ENCODE measurements around the gene PLTP. TPM values are rescaled to one million over a fixed set of nuclear protein-coding genes. Genes with fewer than 3 reads are reported as not detected.

PLTP gene
- total and polyA plus RNA-seq, 2 donors (not counting 3 experiments of a cell fraction or from before 2014, with no cell fraction given): 62.1 to 118 TPM

DNA sequence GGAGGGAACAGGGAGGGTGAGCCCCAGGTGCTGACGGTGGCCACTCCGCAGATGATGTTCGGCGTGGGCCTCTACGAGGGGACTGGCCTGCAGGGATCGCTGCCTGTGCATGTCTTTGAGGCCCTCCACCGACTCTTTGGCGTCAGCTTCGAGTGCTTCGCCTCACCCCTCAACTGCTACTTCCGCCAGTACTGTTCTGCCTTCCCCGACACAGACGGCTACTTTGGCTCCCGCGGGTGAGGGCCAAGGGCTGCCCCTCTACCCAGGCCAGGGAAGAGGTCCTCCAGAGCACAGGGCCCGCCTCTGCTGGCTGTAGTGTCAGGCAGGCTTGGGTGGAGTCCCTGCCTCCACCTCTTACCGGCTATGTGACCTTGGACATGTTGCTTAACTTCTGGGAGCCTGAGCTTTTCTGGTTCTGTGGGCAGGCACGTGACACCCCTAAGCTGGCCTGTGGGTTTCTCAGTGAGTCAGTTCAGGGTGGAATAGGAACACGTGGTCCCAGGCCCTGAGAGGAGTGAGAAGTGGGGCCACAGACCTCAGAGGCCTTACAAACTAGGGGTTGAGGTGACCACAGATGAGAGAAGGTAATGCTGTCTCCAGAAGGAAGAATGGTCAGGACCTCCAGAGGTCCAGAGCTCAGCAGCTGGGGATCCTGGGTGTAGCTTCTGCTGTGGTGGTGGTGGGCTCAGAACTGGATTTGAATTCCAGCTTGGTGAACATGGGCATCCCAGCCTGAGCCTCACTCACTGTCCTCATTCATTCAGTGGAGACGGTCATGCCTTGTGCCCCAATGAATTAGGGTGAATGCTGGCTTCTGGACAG lies 34.4 kb upstream of the PLTP start:
- no TSS peak for BruUV-seq (replicated peaks)
- FAIRE-seq (no peak), DNase-seq (ENCODE audit: low read depth, low spot score) (no peak)
- ChIA-PET POLR2A (interaction anchor here (0.7 kb wide), 1 partner anchor 11 kb away, joined by 3 read pairs; no protein-coding TSS in a partner anchor), CTCF (interaction anchor here (0.7 to 1.2 kb wide), 3 partner anchors 10 to 120 kb away, joined by 3 read pairs; no protein-coding TSS in a partner anchor)
- Histone ChIP-seq H2AFZ (ENCODE audit: low read depth, low read length) (no peak overlapping the region), H3K4me2 (ENCODE audit: insufficient read depth, low read length) (no peak overlapping the region), H3K9me3 (replicated peaks; ENCODE audit: control insufficient read depth, insufficient read depth, low read length) (no peaks in the 10 kb centered on the region), H3K27me3 (ENCODE audit: control insufficient read depth in 2 of 2, insufficient read depth in 2 of 2, low read length in 2 of 2) (no peaks in the 10 kb centered on the region), H3K9me1 (replicated peaks; ENCODE audit: control insufficient read depth, extremely low read depth, insufficient read depth, low read length) (no peaks in the 10 kb centered on the region), H3K4me3 (replicated peaks in 1 of 3; ENCODE audit: insufficient read depth in 1 of 3, low read depth in 1 of 3, low read length in 3 of 3) (no peak overlapping the region), H3K27ac (ENCODE audit: insufficient read depth, low read depth, low read length) (no peak overlapping the region), H3K4me1 (ENCODE audit: control insufficient read depth, extremely low read depth, insufficient read depth, low read length) (no peaks in the 10 kb centered on the region), H4K20me1 (replicated peaks; ENCODE audit: control insufficient read depth, extremely low read depth, insufficient read depth, low read length) (no peaks in the 10 kb centered on the region), H3K9ac (replicated peaks; ENCODE audit: extremely low read depth, insufficient read depth, low read length) (no peak overlapping the region), H3K79me2 (ENCODE audit: control insufficient read depth, insufficient read depth, low read length) (no peaks in the 10 kb centered on the region), H3K36me3 (ENCODE audit: control insufficient read depth in 2 of 2, extremely low read depth in 1 of 2, insufficient read depth in 2 of 2, low read length in 2 of 2) (peaks cover 7 to 73% of the 10 kb centered on the region in 2 experiments)
- intact Hi-C loops (cut with micrococcal nuclease): no loop called here
- dilution Hi-C loops (cut with MboI; ENCODE audit: extremely low pct_ligation_motif_present, low sequenced_read_pairs): no loop called here
- TF ChIP-seq, protein P1, sequence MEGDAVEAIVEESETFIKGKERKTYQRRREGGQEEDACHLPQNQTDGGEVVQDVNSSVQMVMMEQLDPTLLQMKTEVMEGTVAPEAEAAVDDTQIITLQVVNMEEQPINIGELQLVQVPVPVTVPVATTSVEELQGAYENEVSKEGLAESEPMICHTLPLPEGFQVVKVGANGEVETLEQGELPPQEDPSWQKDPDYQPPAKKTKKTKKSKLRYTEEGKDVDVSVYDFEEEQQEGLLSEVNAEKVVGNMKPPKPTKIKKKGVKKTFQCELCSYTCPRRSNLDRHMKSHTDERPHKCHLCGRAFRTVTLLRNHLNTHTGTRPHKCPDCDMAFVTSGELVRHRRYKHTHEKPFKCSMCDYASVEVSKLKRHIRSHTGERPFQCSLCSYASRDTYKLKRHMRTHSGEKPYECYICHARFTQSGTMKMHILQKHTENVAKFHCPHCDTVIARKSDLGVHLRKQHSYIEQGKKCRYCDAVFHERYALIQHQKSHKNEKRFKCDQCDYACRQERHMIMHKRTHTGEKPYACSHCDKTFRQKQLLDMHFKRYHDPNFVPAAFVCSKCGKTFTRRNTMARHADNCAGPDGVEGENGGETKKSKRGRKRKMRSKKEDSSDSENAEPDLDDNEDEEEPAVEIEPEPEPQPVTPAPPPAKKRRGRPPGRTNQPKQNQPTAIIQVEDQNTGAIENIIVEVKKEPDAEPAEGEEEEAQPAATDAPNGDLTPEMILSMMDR (IDR thresholded peaks at IDR 0.05; ENCODE audit: extremely low read depth in 1 of 2, insufficient read depth in 1 of 2, low read depth in 1 of 2, low read length in 2 of 2): no peak
- TF ChIP-seq, protein P2, sequence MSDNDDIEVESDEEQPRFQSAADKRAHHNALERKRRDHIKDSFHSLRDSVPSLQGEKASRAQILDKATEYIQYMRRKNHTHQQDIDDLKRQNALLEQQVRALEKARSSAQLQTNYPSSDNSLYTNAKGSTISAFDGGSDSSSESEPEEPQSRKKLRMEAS (IDR thresholded peaks at IDR 0.05; ENCODE audit: insufficient read depth, insufficient read length): no peak
- TF ChIP-seq GATA2 (IDR thresholded peaks at IDR 0.05; ENCODE audit: insufficient read depth, insufficient read length, low read depth, low read length) (no peak), JUN (IDR thresholded peaks at IDR 0.05; ENCODE audit: borderline replicate concordance, insufficient read depth, insufficient read length, low read depth) (no peak), POLR2A (IDR thresholded peaks at IDR 0.05; ENCODE audit: low read depth, low read length) (no peak), EZH2 (IDR thresholded peaks at IDR 0.05; ENCODE audit: borderline replicate concordance, low read depth, low read length, severe bottlenecking) (no peak), POLR2AphosphoS5 (IDR thresholded peaks at IDR 0.05; ENCODE audit: insufficient read depth, low read depth, low read length) (no peak), FOS (IDR thresholded peaks at IDR 0.05; ENCODE audit: borderline replicate concordance, insufficient read depth, low read length) (no peak), MYC (IDR thresholded peaks at IDR 0.05; ENCODE audit: low read depth, low read length) (no peak)
